Sigmoid colon (tissue), 7 donors: Measurements from ENCODE around the gene BUD13. TPM values are rescaled to one million over a fixed set of nuclear protein-coding genes. Genes with fewer than 3 reads are reported as not detected.

ENCODE experiments used
- DNase-seq: peaks from one replicate; pipeline ENCODE4 v3.0.0-alpha.2; 2019
- H3K27ac ChIP-seq, 4 donors: fragments of 200-600 bp; sonication (generic); one replicate each; pipeline ENCODE4 v1.5.1; 2016 to 2019; ENCODE audit warnings: mild to moderate bottlenecking in 1 of 4
- H3K27me3 ChIP-seq, 3 donors: fragments of 200-600 bp; sonication (generic); one replicate each; pipeline ENCODE4 v1.5.1; 2019; ENCODE audit warnings: mild to moderate bottlenecking in 1 of 3
- H3K36me3 ChIP-seq, 4 donors: fragments of 200-600 bp; sonication (generic); one replicate each; pipeline ENCODE4 v1.5.1; 2016 to 2019
- H3K4me1 ChIP-seq, 4 donors: fragments of 200-600 bp; sonication (generic); one replicate each; pipeline ENCODE4 v1.5.1; 2017 to 2019
- H3K4me3 ChIP-seq, 4 donors: fragments of 200-600 bp; sonication (generic); one replicate each; pipeline ENCODE4 v1.5.1; 2017 to 2019; ENCODE audit warnings: mild to moderate bottlenecking in 2 of 4, moderate library complexity in 1 of 4
- H3K9me3 ChIP-seq, 4 donors: fragments of 200-600 bp in 3 of 4; sonication (generic) in 3 of 4; one replicate each; pipeline versions ENCODE4 v1.5.1 to v1.6.1; 2013 to 2019
- EP300 ChIP-seq, 4 donors: sonication (generic); formaldehyde crosslinking; IDR thresholded peaks; one replicate each; pipeline ENCODE4 v1.6.1; 2017; ENCODE audit warnings: antibody characterized with exemption in 4 of 4
- POLR2A ChIP-seq, 2 donors: fragments of 450-650 bp; IDR thresholded peaks; one replicate each; pipeline ENCODE4 v1.6.1; 2016; ENCODE audit warnings: antibody characterized with exemption in 2 of 2, mild to moderate bottlenecking in 2 of 2, moderate library complexity in 2 of 2
- POLR2AphosphoS5 ChIP-seq, 4 donors: sonication (generic); formaldehyde crosslinking; IDR thresholded peaks; one replicate each; pipeline ENCODE4 v1.6.1; 2017; ENCODE audit warnings: antibody characterized with exemption in 4 of 4
- WGBS, 2 donors: extraction: QIAGEN DNeasy Blood & Tissue Kit; methylation state at CpG; one replicate each; pipeline ENCODE4 v1.1.7; 2013; 5-methylcytosine and 5-hydroxymethylcytosine counted together
- intact Hi-C: fragments of 100-400 bp; cut with DNase I; formaldehyde crosslinking; loops from one replicate; pipeline ENCODE4 v1.15.1; 2023
- polyA plus RNA-seq, 3 donors: library from polyadenylated mRNA; stranded (reverse); fragments of 200-250 nt; gene quantifications; one replicate each; pipeline ENCODE4 v1.2.3, GENCODE V29; 2013
- total RNA-seq, 4 donors: library from RNA; depleted of rRNA; stranded (reverse); fragments of >200 nt; gene quantifications; one replicate each; pipeline ENCODE4 v1.1.0, GENCODE V29; 2016
- TF ChIP-seq, protein P1 (sequence below), 4 experiments: fragments of 450-650 bp in 3 of 4; fragments of 200-600 bp in 1 of 4; IDR thresholded peaks; one replicate each; pipeline ENCODE4 v1.5.1; 2016 to 2019; ENCODE audit warnings: antibody characterized with exemption in 4 of 4, mild to moderate bottlenecking in 3 of 4, moderate library complexity in 2 of 4
- donor health status: healthy with polysubstance abuse.
- donor health status: Bipolar disorder and iron deficiency.
- donor health status: healthy.

The BUD13 gene
- total and polyA plus RNA-seq, 7 donors = 12.2 to 19.9 (median 16.8) TPM

DNA sequence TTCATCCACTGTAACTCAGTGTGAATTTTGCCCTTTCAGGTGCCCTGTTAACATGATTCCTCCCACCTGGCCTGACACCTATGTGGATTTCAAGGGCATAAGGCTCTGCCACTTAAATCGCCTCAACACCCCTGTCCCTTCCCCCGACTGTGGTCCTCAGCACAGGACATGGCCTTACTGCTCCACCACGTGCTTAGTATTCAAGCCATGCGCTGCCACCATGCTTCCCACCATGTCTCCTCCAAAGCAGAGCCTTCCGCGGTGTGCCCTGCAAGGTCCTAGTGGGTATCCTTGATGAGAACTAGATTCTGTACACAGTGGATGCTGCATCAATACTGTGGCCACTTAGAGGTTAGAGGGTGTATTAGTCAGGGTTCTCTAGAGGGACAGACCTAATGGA is 51.9 kb downstream of the BUD13 start:
- H3K9me3 ChIP-seq = no peaks in the 10 kb centered on the region
- no peaks in the 10 kb centered on the region for H3K4me1 ChIP-seq
- H3K4me3 ChIP-seq = no peak overlapping the region
- H3K27me3 ChIP-seq = peaks cover 0 to 7% (median 0%) of the 10 kb centered on the region in 3 donors
- no peak overlapping the region for H3K27ac ChIP-seq
- no peak for TF ChIP-seq POLR2AphosphoS5 (IDR thresholded peaks at IDR 0.05)
- no peak for TF ChIP-seq POLR2A (IDR thresholded peaks at IDR 0.05)
- TF ChIP-seq, protein P1, sequence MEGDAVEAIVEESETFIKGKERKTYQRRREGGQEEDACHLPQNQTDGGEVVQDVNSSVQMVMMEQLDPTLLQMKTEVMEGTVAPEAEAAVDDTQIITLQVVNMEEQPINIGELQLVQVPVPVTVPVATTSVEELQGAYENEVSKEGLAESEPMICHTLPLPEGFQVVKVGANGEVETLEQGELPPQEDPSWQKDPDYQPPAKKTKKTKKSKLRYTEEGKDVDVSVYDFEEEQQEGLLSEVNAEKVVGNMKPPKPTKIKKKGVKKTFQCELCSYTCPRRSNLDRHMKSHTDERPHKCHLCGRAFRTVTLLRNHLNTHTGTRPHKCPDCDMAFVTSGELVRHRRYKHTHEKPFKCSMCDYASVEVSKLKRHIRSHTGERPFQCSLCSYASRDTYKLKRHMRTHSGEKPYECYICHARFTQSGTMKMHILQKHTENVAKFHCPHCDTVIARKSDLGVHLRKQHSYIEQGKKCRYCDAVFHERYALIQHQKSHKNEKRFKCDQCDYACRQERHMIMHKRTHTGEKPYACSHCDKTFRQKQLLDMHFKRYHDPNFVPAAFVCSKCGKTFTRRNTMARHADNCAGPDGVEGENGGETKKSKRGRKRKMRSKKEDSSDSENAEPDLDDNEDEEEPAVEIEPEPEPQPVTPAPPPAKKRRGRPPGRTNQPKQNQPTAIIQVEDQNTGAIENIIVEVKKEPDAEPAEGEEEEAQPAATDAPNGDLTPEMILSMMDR (IDR thresholded peaks at IDR 0.05) = no peak
- no peak for TF ChIP-seq EP300 (IDR thresholded peaks at IDR 0.05)
- intact Hi-C loops = no loop called here
- DNase-seq = no peak
- WGBS, 2 donors = 94 to 95% methylated on average over 6 of the region's 6 CpGs
- H3K36me3 ChIP-seq = no peaks in the 10 kb centered on the region

DNA sequence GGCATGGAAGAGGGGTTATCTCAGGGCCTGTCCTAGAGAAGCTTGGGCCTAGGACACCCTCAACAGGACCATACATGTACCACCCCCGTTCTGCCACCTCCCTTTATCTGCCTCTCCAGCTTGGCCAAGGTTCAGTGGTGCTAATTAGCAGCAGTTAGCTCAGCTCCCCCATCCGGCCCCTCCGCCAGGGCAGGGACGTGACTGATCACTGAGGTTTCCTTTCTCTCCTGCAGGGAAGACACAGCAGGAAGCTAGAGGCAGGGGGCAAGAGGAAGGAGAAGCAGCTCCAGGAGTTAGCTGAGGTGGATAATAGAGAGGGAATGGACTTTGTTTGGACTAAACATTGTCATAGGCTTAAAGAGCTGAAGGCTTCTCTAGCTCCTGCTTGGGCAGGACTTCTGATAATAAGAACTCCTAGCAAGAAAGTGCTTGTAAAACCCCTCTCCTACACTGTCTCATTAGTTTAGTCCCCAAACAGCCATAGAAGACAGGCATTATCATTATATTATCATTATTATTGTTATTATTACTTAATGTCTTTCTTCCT is 53.8 kb downstream of the BUD13 start:
- H3K4me1 ChIP-seq = no peaks in the 10 kb centered on the region
- no peak overlapping the region for H3K4me3 ChIP-seq
- TF ChIP-seq POLR2A (IDR thresholded peaks at IDR 0.05) (no peak), POLR2AphosphoS5 (IDR thresholded peaks at IDR 0.05) (no peak), EP300 (IDR thresholded peaks at IDR 0.05) (no peak)
- TF ChIP-seq, protein P1 (IDR thresholded peaks at IDR 0.05) = no peak
- no peaks in the 10 kb centered on the region for H3K9me3 ChIP-seq
- DNase-seq = no peak
- no peaks in the 10 kb centered on the region for H3K36me3 ChIP-seq
- no peaks in the 10 kb centered on the region for H3K27me3 ChIP-seq
- intact Hi-C loops = no loop called here
- WGBS, 2 donors = 70 to 83% methylated on average over 4 of the region's 4 CpGs
- H3K27ac ChIP-seq = no peak overlapping the region

DNA sequence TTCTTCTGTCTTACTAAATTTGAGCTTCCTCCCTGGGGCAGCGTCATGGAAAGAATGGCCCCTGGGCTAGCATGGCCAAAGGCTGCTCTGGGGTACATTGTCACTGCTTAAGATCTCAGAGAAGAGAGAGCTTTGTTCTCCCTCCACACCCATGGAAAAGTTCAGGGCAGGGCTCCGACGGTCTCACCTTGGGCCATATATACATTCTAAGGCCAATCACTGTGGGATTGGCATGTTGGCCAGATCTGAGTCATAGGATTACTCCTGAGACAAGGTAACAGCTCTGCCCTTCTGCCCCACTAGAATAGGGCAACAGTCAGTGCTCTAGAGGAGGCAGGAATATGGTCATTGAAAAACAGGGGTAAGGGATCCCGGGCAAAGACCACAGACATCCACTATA is 56.2 kb downstream of the BUD13 start:
- intact Hi-C loops = no loop called here
- no peak overlapping the region for H3K27ac ChIP-seq
- H3K4me3 ChIP-seq = no peak overlapping the region
- H3K27me3 ChIP-seq = peaks cover 0 to 12% (median 0%) of the 10 kb centered on the region in 3 donors
- no peak for TF ChIP-seq EP300 (IDR thresholded peaks at IDR 0.05)
- no peak for TF ChIP-seq POLR2AphosphoS5 (IDR thresholded peaks at IDR 0.05)
- TF ChIP-seq, protein P1 (IDR thresholded peaks at IDR 0.05) = no peak
- TF ChIP-seq POLR2A (IDR thresholded peaks at IDR 0.05) = no peak
- WGBS, 2 donors = 49 to 75% methylated on average over 4 of the region's 4 CpGs
- no peaks in the 10 kb centered on the region for H3K36me3 ChIP-seq
- no peak for DNase-seq
- no peaks in the 10 kb centered on the region for H3K9me3 ChIP-seq
- no peaks in the 10 kb centered on the region for H3K4me1 ChIP-seq

DNA sequence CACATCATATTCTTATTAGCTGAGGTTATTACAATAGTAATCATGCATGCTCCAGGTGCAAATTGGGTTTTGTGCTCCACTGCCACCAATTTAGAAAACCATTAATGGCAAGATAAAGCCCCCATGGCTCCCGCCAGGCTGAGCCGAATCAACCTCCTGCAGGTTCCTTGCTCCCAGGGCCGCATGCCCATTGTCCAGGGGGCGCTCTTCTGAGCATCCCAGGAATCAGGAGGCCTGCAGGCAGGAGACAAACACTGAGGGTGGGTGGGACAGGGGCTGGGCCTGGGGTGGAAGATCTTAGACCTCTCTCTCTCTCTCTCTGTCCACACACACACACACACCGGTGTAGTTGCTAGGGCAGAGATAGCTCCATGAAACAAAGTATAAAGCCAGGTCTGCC is 57.4 kb downstream of the BUD13 start:
- intact Hi-C loops = no loop called here
- Histone ChIP-seq H3K4me3 (no peak overlapping the region), H3K27me3 (peaks cover 0 to 19% (median 0%) of the 10 kb centered on the region in 3 donors), H3K9me3 (no peaks in the 10 kb centered on the region), H3K4me1 (no peaks in the 10 kb centered on the region), H3K36me3 (no peaks in the 10 kb centered on the region), H3K27ac (no peak overlapping the region)
- no peak for TF ChIP-seq POLR2A (IDR thresholded peaks at IDR 0.05)
- TF ChIP-seq, protein P1 (IDR thresholded peaks at IDR 0.05) = no peak
- no peak for TF ChIP-seq EP300 (IDR thresholded peaks at IDR 0.05)
- no peak for TF ChIP-seq POLR2AphosphoS5 (IDR thresholded peaks at IDR 0.05)
- WGBS, 2 donors = 94 to 95% methylated on average over 5 of the region's 5 CpGs
- no peak for DNase-seq

DNA sequence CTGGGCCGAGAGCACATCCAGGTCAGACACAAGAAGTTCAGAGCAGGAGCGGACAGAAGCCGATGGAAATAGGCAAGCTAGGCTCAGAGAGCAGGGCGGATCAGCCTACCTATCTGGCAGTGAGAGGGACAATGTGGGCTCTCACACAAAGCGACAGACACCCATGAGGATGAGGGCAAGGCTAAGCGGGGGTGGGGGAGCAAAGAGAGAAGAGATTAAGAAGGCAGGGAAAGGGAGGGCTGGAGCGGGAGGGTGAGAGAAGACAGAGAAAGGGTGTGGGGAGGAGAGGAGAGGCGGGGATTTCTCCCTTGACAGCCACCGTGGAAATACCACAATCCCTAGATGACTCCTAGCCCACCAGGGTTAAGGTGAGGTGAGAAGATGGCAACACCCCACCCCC is 57.9 kb downstream of the BUD13 start:
- Histone ChIP-seq H3K4me3 (no peak overlapping the region), H3K27me3 (peaks cover 0 to 24% (median 0%) of the 10 kb centered on the region in 3 donors), H3K27ac (no peak overlapping the region), H3K9me3 (no peaks in the 10 kb centered on the region), H3K36me3 (no peaks in the 10 kb centered on the region), H3K4me1 (no peaks in the 10 kb centered on the region)
- WGBS, 2 donors = 89 to 93% methylated on average over 9 of the region's 9 CpGs
- no peak for DNase-seq
- no peak for TF ChIP-seq EP300 (IDR thresholded peaks at IDR 0.05)
- TF ChIP-seq, protein P1 (IDR thresholded peaks at IDR 0.05) = no peak
- intact Hi-C loops = no loop called here
